Loucy (cell line): ENCODE measurements around the gene HIF1A.

Experiments
- H2AFZ ChIP-seq: fragments of 200-600 bp; sonication (generic); 2 replicates; pipeline ENCODE4 v1.6.0; 2016; ENCODE audit warnings: antibody characterized with exemption, mild to moderate bottlenecking, low read length, moderate library complexity
- H3F3A ChIP-seq: fragments of 200-600 bp; 2 replicates; pipeline ENCODE4 v1.6.0; 2016; ENCODE audit warnings: antibody characterized with exemption, low read depth, mild to moderate bottlenecking
- H3K27me3 ChIP-seq: fragments of 200-600 bp; sonication (generic); 2 replicates; pipeline ENCODE4 v1.6.1; 2014; ENCODE audit warnings: low read length, mild to moderate bottlenecking; ENCODE audit not compliant: insufficient read depth, poor library complexity, severe bottlenecking
- H3K36me3 ChIP-seq: fragments of 200-600 bp; sonication (generic); 2 replicates; pipeline ENCODE4 v1.6.1; 2016; ENCODE audit warnings: low read length; ENCODE audit not compliant: insufficient read depth
- H3K4me1 ChIP-seq: fragments of 200-600 bp; sonication (generic); 2 replicates; pipeline ENCODE4 v1.5.1; 2014; ENCODE audit warnings: low read length, mild to moderate bottlenecking; ENCODE audit not compliant: insufficient read depth, poor library complexity, severe bottlenecking
- H3K4me2 ChIP-seq: fragments of 200-600 bp; sonication (generic); 2 replicates; pipeline ENCODE4 v1.6.0; 2014; ENCODE audit warnings: antibody characterized with exemption, low read length, low read depth, mild to moderate bottlenecking; ENCODE audit not compliant: poor library complexity, severe bottlenecking
- H3K4me3 ChIP-seq: fragments of 200-600 bp; sonication (generic); 2 replicates; pipeline ENCODE4 v1.5.1; 2014; ENCODE audit warnings: low read length, mild to moderate bottlenecking, mixed read lengths; ENCODE audit not compliant: poor library complexity, severe bottlenecking
- H3K79me2 ChIP-seq: fragments of 200-600 bp; sonication (generic); 2 replicates; pipeline ENCODE4 v1.6.1; 2014; ENCODE audit warnings: low read length; ENCODE audit not compliant: insufficient read depth
- H3K9ac ChIP-seq: fragments of 200-600 bp; sonication (generic); 2 replicates; pipeline ENCODE4 v1.6.0; 2014; ENCODE audit warnings: mild to moderate bottlenecking, low read depth, low read length, moderate library complexity; ENCODE audit not compliant: poor library complexity, severe bottlenecking
- H3K9me2 ChIP-seq: fragments of 200-600 bp; sonication (generic); replicated peaks from 2 replicates; pipeline ENCODE4 v1.6.1; 2016; ENCODE audit warnings: low read depth, low read length, mixed read lengths
- H3K9me3 ChIP-seq: fragments of 200-600 bp; sonication (generic); 2 replicates; pipeline ENCODE4 v1.6.1; 2014; ENCODE audit warnings: mild to moderate bottlenecking, antibody characterized with exemption, low read length, low read depth; ENCODE audit not compliant: insufficient read depth
- H4K20me1 ChIP-seq: fragments of 200-600 bp; sonication (generic); 2 replicates; pipeline ENCODE4 v1.6.0; 2014; ENCODE audit warnings: antibody characterized with exemption, low read length, mild to moderate bottlenecking; ENCODE audit not compliant: insufficient read depth, poor library complexity, severe bottlenecking
- EZH2phosphoT487 ChIP-seq: fragments of 200-600 bp; IDR thresholded peaks from 2 replicates; pipeline ENCODE4 v1.6.1; 2018; ENCODE audit warnings: antibody characterized with exemption, mild to moderate bottlenecking, moderate library complexity, borderline replicate concordance
- TF ChIP-seq, protein P1 (sequence below): fragments of 200-600 bp; sonication (generic); conservative IDR thresholded peaks from 2 replicates; pipeline ENCODE4 v1.5.1; 2014; ENCODE audit warnings: mild to moderate bottlenecking, antibody characterized with exemption, low read length

HIF1A gene

DNA sequence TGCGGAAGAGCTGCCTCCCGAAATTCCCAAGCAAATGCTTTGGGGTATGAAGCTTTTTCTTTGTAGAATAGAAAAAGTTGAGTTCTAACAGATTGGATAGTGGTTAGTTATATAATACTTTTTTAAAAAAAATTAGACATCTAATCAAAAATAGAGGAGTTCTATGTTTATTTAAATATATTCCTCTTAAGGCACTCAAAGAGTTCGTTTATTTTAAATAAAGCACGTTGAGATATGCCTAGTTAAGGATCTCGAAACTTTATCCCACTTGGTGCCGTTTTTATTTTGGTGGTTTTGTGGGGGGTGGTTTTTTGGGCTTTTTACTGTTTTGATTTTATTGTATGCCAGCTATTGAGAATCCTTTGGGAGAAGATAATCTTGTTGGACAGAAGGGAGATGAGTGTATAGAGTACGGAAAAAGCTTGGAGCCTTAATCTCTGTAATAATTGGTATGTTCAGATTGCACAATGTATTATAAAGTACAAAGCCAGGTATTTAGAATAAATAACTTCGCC, 56.2 kb downstream of the HIF1A start:
- TF ChIP-seq, protein P1, sequence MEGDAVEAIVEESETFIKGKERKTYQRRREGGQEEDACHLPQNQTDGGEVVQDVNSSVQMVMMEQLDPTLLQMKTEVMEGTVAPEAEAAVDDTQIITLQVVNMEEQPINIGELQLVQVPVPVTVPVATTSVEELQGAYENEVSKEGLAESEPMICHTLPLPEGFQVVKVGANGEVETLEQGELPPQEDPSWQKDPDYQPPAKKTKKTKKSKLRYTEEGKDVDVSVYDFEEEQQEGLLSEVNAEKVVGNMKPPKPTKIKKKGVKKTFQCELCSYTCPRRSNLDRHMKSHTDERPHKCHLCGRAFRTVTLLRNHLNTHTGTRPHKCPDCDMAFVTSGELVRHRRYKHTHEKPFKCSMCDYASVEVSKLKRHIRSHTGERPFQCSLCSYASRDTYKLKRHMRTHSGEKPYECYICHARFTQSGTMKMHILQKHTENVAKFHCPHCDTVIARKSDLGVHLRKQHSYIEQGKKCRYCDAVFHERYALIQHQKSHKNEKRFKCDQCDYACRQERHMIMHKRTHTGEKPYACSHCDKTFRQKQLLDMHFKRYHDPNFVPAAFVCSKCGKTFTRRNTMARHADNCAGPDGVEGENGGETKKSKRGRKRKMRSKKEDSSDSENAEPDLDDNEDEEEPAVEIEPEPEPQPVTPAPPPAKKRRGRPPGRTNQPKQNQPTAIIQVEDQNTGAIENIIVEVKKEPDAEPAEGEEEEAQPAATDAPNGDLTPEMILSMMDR = no peak
- no peak for TF ChIP-seq EZH2phosphoT487
- Histone ChIP-seq H3K4me1 (peaks cover 27% of the 10 kb centered on the region), H3K27me3 (no peaks in the 10 kb centered on the region), H3K4me3 (peak overlapping the region; percentile 93), H3K36me3 (peaks cover 19% of the 10 kb centered on the region), H3F3A (peaks cover 4% of the 10 kb centered on the region; the same call in 1 of the 2 replicates), H3K79me2 (peaks cover 43% of the 10 kb centered on the region; the same call in 1 of the 2 replicates), H3K9ac (peak overlapping the region; percentile 78), H2AFZ (peak overlapping the region; percentile 94), H3K4me2 (peak overlapping the region; percentile 90), H3K9me3 (no peaks in the 10 kb centered on the region), H3K9me2 (no peaks in the 10 kb centered on the region), H4K20me1 (peaks cover 23% of the 10 kb centered on the region)

DNA sequence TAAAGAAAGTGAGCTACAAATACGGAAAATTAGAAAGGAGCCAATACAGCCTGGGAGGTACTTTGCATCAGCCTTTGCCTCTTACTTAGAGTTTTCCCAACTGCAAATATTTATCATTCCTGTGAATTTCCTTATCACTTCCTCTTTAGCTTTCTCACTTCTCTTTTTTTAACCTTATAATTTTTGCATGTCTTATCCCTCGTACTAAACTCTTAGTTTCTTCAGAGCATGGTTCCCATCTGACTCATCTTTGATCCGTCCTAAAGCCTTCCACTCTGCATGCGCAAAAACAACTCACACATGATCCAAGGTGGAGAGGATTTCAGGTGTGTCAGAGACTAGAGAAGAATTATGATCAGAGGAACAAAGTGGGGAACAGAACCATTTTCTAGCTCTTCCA, 57.3 kb downstream of the HIF1A start:
- H3K4me3 ChIP-seq = no peak overlapping the region
- H3K9me2 ChIP-seq = no peaks in the 10 kb centered on the region
- H3K36me3 ChIP-seq = peaks cover 8% of the 10 kb centered on the region
- peak overlapping the region; percentile 90 for H3K4me2 ChIP-seq
- H3F3A ChIP-seq = peaks cover 4% of the 10 kb centered on the region; the same call in 1 of the 2 replicates
- H3K79me2 ChIP-seq = peaks cover 32% of the 10 kb centered on the region; the same call in 1 of the 2 replicates
- no peaks in the 10 kb centered on the region for H3K27me3 ChIP-seq
- peaks cover 24% of the 10 kb centered on the region for H3K4me1 ChIP-seq
- no peak overlapping the region for H2AFZ ChIP-seq
- H3K9ac ChIP-seq = no peak overlapping the region
- TF ChIP-seq EZH2phosphoT487 = no peak
- TF ChIP-seq, protein P1 = no peak
- peaks cover 13% of the 10 kb centered on the region for H4K20me1 ChIP-seq
- H3K9me3 ChIP-seq = no peaks in the 10 kb centered on the region

DNA sequence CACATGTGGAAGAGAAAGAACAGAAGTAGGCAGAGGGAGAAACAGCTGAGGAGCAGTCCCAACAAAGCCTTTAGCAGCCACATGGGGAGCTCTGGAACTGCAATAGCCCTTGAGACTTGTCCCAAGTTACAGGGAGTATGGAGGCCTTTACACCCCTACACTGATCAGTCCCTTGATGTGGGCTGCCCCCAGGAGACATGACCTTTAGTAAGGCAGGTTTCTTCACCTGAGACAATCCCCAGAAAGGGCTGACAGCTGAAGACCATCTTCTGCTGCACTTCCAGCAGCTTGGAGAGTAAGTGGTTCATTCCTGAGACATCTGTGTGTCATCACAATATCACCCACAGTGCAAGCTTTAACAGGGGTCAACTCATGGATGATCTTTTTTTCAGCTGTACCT, 58.3 kb downstream of the HIF1A start:
- H3K4me2 ChIP-seq = no peak overlapping the region
- H3K79me2 ChIP-seq = peaks cover 22% of the 10 kb centered on the region; the same call in 1 of the 2 replicates
- no peaks in the 10 kb centered on the region for H3K9me2 ChIP-seq
- no peaks in the 10 kb centered on the region for H3K36me3 ChIP-seq
- peaks cover 6% of the 10 kb centered on the region for H4K20me1 ChIP-seq
- H2AFZ ChIP-seq = no peak overlapping the region
- H3K27me3 ChIP-seq = no peaks in the 10 kb centered on the region
- H3K9ac ChIP-seq = no peak overlapping the region
- H3K9me3 ChIP-seq = no peaks in the 10 kb centered on the region
- no peaks in the 10 kb centered on the region for H3F3A ChIP-seq
- TF ChIP-seq, protein P1 = peak; percentile 50
- TF ChIP-seq EZH2phosphoT487 = no peak
- no peak overlapping the region for H3K4me3 ChIP-seq
- peaks cover 18% of the 10 kb centered on the region for H3K4me1 ChIP-seq
